NT2/D1 (cell line): Measurements from ENCODE around the gene NDUFB2.

Source experiments
- SUZ12 ChIP-seq: IDR thresholded peaks from 2 replicates; pipeline ENCODE4 v1.6.1; 2011; ENCODE audit not compliant: insufficient read length, insufficient read depth; ENCODE audit errors: extremely low read depth
- YY1 ChIP-seq: IDR thresholded peaks from 2 replicates; pipeline ENCODE4 v1.6.1; 2011; ENCODE audit not compliant: insufficient read length, insufficient read depth
- ZNF274 ChIP-seq: IDR thresholded peaks from 2 replicates; pipeline ENCODE4 v1.6.1; 2011; ENCODE audit warnings: mild to moderate bottlenecking, low read depth, low read length

DNA sequence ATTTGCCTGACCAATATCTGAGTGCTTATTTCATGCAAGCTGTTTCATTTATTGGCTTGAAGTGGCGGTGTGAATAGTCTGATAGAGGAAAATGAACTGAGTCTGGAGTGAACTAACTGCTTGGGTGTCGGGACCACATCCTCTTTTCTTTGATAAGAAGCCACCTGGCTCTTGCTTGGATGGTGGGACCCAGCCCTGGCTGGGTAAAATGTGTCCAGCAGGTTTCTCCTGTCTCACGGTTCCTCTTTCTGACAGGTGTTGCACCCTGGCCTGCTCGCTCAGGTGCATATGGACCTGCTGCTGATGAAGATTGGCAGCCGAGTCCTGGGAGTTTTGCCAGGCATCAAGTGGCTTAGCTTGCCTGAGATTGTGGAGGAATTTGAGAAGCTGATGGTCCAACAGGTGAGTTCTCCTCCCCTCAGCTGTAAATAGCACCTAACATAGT lies 22.1 kb upstream of the NDUFB2 start:
- TF ChIP-seq YY1 (no peak), ZNF274 (no peak), SUZ12 (no peak)
